NCI-H2227 treated with DMSO at 0.1 percent for 48 hours (cell line): ENCODE measurements around the gene DLD.
"Not testable (repeated sequence)": the region's sequence is repeated elsewhere in the genome, so short reads cannot be mapped to it uniquely, and the experiment has no call there.

Experiments
- DNase-seq: peaks from one replicate; lab custom pipeline; 2025; lab: John Stamatoyannopoulos, UW

The DLD gene

DNA sequence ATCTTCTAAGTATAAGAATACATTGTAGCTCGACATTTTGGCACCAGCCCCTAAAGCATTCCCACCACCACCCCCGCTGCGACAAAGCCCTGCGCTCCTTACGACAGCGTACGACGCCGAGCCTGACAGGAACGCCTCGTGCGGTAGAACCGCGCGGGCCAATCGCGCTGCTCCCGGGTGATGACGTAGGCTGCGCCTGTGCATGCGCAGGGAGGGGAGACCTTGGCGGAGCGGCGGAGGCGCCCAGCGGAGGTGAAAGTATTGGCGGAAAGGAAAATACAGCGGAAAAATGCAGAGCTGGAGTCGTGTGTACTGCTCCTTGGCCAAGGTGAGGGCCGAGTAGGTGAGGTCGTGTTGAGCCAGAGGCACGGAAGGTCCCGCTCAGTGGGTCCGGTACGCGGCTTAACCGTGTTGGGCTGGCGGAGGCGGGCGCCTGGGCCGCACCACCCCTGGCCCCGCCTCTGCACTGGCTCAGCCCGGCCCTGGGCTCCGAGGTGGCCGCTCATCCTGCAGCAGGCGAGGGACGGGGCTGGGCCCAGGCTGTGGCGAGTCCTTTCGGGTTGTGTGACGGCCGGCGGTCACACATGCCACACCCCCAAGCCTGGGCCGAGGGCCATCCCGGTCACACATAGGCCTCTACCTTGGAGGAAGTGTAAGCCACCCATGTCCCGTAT is at the start of gene DLD:
TSS of gene DLD (plus strand) at position 222 of the 674 bp plus-strand sequence. CDS start at position 290, 68 bp downstream.
- peak; percentile 87 for DNase-seq

DNA sequence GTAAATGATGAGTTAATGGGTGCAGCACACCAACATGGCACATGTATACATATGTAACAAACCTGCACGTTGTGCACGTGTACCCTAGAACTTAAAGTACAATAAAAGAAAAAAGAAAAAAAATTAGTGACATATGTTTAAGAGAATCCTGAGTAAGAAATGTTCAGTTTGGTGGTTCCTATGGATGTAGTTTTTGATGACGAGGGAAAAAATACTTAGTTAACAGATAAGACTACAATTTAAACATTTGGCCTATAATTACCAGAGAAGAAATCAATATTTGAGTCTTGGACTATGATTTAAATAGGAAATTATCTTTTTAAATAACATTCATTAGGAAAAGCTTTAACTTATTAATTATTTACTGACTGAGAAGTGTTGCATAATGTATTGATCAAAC is 48.8 kb upstream of the DLD start:
- DNase-seq = no peak

DNA sequence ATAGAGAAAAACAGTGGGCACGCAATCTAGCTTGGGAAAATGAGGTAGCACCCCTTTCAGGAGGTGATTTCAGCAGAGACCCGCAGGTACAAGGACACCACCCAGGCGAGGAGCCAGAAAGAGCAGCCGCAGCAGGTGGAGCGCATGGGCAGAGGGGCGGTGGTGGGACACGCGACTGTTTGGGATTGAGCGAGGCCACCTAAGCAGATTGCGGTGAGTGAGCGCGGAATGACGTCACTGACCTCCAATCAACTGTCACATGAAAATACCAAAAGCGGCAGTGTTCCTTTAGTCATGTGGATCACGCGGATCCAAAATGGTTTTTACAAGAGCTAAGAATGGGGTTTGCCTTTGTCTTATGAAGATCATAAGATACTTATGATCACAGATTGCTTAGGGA is 47.8 kb upstream of the DLD start:
- DNase-seq = no peak

- DNase-seq = no peak
Observed at GRCh38 chr7:107846324-107846723, 44.7 kb upstream of the DLD start.

GRCh38 chr7:107847168-107847835 is 43.7 kb upstream of the DLD start:
- no peak for DNase-seq

DNA sequence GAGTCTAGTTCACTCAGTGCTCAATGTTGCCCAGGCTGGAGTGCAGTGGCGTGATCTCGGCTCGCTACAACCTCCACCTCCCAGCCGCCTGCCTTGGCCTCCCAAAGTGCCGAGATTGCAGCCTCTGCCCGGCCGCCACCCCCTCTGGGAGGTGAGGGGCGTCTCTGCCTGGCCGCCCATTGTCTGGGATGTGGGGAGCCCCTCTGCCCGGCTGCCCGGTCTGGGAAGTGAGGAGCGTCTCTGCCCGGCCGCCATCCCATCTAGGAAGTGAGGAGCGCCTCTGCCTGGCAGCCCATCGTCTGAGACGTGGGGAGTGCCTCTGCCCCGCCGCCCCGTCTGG is 43.2 kb upstream of the DLD start:
- not testable (repeated sequence) for DNase-seq

DNA sequence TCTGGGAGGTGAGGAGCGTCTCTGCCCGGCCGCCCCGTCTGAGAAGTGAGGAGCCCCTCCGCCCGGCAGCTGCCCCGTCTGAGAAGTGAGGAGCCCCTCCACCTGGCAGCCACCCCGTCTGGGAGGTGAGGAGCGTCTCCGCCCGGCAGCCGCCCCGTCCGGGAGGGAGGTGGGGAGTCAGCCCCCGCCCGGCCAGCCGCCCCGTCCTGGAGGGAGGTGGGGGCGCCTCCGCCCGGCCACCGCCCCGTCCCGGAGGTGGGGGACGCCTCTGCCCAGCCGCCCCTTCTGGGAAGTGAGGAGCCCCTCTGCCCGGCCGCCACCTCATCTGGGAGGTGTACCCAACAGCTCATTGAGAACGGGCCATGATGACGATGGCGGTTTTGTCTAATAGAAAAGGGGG is 42.8 kb upstream of the DLD start:
- not testable (repeated sequence) for DNase-seq

GRCh38 chr7:107850216-107850615 is 40.8 kb upstream of the DLD start:
- no peak for DNase-seq

DNA sequence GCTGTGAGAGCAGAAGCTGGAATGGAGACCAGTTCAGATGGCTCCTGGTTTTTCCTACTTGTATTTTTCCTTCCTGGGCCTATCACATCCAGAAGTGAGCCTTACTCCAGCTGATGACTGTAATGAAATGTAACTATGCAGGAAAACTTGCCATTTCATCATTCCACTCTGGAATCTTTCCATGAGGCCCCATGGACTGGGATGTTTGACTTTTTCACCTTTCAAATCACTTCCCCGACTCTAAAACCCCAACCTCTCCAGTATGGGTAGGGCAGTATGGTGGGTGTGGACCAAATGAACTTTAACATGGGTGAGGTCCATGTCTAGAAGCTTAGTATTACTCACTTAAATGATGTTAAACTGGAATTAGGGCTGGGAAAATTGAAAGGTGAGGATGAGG is 40.3 kb upstream of the DLD start:
- no peak for DNase-seq

GRCh38 chr7:107854454-107854853 is 36.5 kb upstream of the DLD start:
- DNase-seq = no peak

DNA sequence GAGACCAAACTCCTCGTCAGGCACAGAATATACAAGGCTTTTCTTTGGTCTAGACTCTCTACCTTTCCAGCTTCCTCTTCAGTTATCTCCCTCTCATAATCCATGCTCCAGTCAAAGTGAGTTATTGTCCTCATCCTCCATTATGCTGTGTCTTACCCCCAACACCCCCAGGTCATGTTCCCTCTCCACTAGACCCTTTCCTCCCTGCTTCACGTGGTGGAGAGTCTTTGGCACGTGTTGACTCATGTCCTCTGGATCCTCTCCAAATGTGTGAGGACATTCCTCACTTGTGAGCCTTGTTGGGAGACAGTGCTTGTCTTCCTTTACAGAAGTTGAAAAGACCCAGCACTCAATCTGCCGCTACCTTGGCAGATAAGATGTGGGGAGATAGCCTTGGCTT is 36.0 kb upstream of the DLD start:
- no peak for DNase-seq

DNA sequence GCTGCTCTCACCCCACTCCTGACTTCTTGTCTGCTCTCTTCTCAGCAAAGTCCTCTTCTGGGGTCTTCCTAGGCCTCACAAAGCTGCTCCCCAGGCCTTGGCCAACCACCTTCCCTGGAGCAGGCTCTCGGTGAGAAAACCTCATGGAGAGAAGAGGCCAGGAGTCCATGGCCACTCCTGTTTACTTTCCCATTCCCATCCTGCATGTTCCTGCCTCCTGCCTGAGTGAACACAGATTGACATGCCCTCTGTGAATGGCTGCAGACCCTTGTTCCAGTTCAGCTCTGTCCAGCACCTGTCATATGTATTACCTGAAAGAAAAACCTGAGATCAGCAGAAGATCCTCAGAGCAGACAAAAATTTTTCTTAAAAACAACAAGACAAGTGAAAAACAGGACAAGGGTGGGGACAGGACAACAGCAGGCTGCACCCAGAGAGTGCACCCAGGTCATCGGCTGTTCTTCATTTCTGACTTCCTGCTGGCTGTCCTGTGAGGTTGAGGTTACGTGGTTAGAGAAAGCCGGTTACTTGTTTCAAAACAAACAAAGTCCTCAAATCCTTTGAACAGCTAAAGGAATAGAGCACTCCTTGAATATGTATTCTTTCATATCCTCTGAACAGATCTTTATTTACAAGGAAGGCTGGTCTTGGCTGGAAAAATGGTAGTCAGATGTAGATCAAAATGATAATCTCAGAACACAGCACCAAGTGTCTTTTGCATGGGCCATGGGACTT is 34.0 kb upstream of the DLD start:
- no peak for DNase-seq

DNA sequence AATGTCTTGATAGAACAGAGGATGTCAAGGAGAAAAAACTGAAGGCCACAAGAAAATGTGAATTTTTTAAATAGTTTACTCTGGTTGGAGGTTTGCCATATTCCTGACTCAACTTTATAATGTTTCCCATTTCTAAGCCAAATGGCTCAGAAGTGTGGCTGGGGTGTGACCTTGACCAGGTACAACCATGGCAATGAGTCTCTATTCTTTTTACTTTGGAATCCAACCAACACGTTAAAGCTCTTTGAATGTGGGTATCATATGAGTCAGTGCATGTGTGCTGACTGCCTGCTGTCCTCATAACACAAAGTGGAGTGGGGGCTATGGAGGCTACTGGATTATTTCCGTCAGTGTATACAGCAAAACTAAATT is 33.5 kb upstream of the DLD start:
- no peak for DNase-seq

DNA sequence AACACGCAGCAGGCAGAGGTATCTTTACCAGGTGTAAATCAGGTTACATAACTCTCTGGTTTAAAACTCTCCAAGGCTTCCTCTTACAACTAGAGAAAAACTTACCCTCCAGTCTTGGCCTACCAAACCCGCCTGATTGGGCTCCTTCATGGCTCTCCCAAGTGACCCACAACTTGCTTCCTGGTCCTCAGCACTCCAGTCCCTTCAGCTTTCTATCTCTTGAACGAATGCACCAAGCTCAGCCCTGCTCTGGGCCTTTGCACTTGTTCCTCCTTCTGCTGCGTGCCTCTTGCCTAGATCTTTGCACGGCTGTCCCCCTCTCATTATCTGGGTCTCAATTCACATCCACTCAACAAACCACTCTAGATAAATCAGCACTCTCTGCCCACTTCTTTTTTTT is 32.7 kb upstream of the DLD start:
- no peak for DNase-seq

DNA sequence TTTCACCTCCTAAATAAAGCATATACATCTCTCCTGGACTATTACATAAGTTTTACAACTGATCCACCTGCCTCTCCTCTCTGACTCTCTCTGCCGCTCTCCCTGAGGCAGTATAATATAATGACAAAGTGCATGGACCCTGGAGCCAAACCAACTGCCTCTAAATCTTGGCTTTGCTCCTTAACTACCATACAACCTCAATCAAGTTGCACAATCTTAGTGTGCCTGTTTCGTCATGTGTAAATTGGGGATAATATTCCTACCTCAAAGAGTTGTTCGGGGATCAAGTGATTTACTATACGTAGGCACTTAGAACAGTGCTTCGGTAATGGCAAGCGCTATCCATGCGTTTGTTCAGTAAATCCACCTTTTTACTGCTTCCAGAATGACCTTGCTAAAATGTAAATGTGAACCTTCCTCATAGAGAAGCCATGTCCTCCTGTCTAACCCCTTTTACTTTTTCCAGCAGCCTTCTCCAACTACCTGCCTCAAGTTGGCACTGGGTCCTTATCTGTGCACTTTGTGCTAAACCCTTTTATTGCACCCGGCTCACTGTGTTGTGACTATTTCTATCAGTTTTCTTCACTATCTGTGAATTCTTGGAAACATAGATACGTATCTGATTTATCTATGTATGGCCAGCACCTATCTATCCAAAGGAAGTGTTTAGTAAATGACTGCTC is 30.6 kb upstream of the DLD start:
- DNase-seq = no peak

- DNase-seq = no peak
Observed at GRCh38 chr7:107860981-107861652, 29.9 kb upstream of the DLD start.

GRCh38 chr7:107865956-107866775 is 24.8 kb upstream of the DLD start:
- DNase-seq = no peak

DNA sequence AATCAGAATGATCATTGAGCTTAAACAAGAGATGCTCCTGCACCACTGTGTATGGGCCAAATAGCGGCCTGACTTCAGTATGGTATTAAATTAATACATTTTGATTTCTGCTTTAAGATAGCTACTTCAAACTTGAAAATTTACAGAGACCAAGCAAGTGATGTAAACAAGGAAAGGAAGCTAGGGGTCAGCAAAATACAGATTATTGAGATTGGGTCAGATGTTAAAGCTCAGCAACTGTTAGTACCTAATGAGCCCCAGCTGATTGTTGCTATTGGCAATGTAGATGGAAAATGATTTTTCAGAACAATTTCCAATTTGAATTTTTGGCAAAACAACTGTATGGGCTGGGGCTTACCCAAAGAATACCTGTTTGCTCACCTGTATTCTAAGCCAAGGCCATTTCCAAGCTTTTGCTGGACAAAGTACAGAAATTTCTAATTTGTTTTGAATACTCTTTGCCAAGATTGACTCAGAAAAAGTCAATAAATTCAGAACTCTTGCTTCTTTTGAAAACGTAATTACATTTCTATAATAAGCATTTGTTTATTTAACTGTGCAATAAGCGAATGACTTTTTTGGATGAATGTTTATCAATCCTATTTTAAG is 23.0 kb upstream of the DLD start:
- no peak for DNase-seq

GRCh38 chr7:107870427-107871000 is 20.5 kb upstream of the DLD start:
- DNase-seq = no peak

GRCh38 chr7:107874111-107874510 is 16.9 kb upstream of the DLD start:
- DNase-seq = no peak
